HepG2 (cell line): ENCODE results near the gene PRR11. TPM values are rescaled to one million over a fixed set of nuclear protein-coding genes. Genes with fewer than 3 reads are reported as not detected.

Experiments used
- ARID4A ChIP-seq: sonication (generic); formaldehyde crosslinking; IDR thresholded peaks from 2 replicates; pipeline ENCODE4 v1.5.0; 2020; ENCODE audit warnings: mild to moderate bottlenecking, missing genetic modification reagents, borderline replicate concordance
- DRAP1 ChIP-seq: IDR thresholded peaks from 2 replicates; pipeline ENCODE4 v1.6.1; 2016; ENCODE audit warnings: missing genetic modification reagents, missing compliant biosample characterization
- ETV5 ChIP-seq: IDR thresholded peaks from 2 replicates; pipeline ENCODE4 v1.6.1; 2018; ENCODE audit warnings: missing biosample characterization, missing genetic modification reagents, inconsistent platforms, borderline replicate concordance
- GABPA ChIP-seq, 2 experiments: IDR thresholded peaks; 2 replicates each; pipeline ENCODE4 v1.6.1; 2011 to 2016; ENCODE audit warnings: low read depth in 2 of 2, low read length in 1 of 2, missing biosample characterization in 1 of 2, missing genetic modification characterization in 1 of 2
- HDAC2 ChIP-seq: sonication (generic); formaldehyde crosslinking; IDR thresholded peaks from 2 replicates; pipeline ENCODE4 v1.4.0; 2020; ENCODE audit warnings: missing genetic modification reagents
- HNRNPH1 ChIP-seq: fragments of 200-400 bp; formaldehyde crosslinking; optimal IDR thresholded peaks from 2 replicates; pipeline ENCODE3; 2017; ENCODE audit warnings: mild to moderate bottlenecking, low read depth, low read length
- HNRNPL ChIP-seq: fragments of 200-400 bp; formaldehyde crosslinking; IDR thresholded peaks from 2 replicates; pipeline ENCODE4 v1.6.1; 2017; ENCODE audit warnings: mild to moderate bottlenecking, low read depth, low read length
- JUNB ChIP-seq: sonication (generic); formaldehyde crosslinking; IDR thresholded peaks from 2 replicates; pipeline ENCODE4 v1.8.0; 2022; ENCODE audit warnings: missing genetic modification reagents, mild to moderate bottlenecking, borderline replicate concordance
- KAT2B ChIP-seq: fragments of 150-350 bp; IDR thresholded peaks from 2 replicates; pipeline ENCODE4 v1.6.1; 2014; ENCODE audit warnings: low read depth, low read length, borderline replicate concordance
- MAZ ChIP-seq, 2 experiments: sonication (generic) in 1 of 2; formaldehyde crosslinking in 1 of 2; IDR thresholded peaks; 2 replicates each; pipeline versions ENCODE4 v1.5.0 to v1.6.1; 2012 to 2020; ENCODE audit warnings: low read depth in 2 of 2, mild to moderate bottlenecking in 2 of 2, borderline replicate concordance in 1 of 2, improper control_type of control experiment in 1 of 2, low read length in 1 of 2, missing genetic modification reagents in 1 of 2, moderate library complexity in 1 of 2
- MXD1 ChIP-seq: sonication (generic); formaldehyde crosslinking; IDR thresholded peaks from 2 replicates; pipeline ENCODE4 v1.4.0; 2020; ENCODE audit warnings: mild to moderate bottlenecking, missing genetic modification reagents
- PCBP2 ChIP-seq: fragments of 200-400 bp; formaldehyde crosslinking; optimal IDR thresholded peaks from 2 replicates; pipeline ENCODE3; 2018; ENCODE audit warnings: low read length, low read depth; ENCODE audit not compliant: poor library complexity, severe bottlenecking
- POLR2A ChIP-seq, 2 experiments: IDR thresholded peaks; 2 replicates each; pipeline ENCODE4 v1.6.1; 2011; ENCODE audit warnings: low read depth in 2 of 2, low read length in 2 of 2, mild to moderate bottlenecking in 1 of 2, moderate library complexity in 1 of 2; ENCODE audit not compliant: insufficient read depth in 1 of 2
- POLR2AphosphoS5 ChIP-seq: IDR thresholded peaks from 2 replicates; pipeline ENCODE4 v1.6.1; 2012; ENCODE audit warnings: low read depth, low read length
- RARA ChIP-seq: IDR thresholded peaks from 2 replicates; pipeline ENCODE4 v1.6.1; 2016; ENCODE audit warnings: missing genetic modification reagents, missing compliant biosample characterization
- SAP130 ChIP-seq: IDR thresholded peaks from 2 replicates; pipeline ENCODE4 v1.6.1; 2016; ENCODE audit warnings: low read depth
- SMC3 ChIP-seq: IDR thresholded peaks from 2 replicates; pipeline ENCODE4 v1.6.1; 2011; ENCODE audit warnings: low read length, improper control_type of control experiment
- ZMAT5 ChIP-seq: sonication (generic); formaldehyde crosslinking; IDR thresholded peaks from 2 replicates; pipeline ENCODE4 v1.5.0; 2020; ENCODE audit warnings: mild to moderate bottlenecking, low read depth, missing genetic modification reagents, borderline replicate concordance
- ZNF10 ChIP-seq: sonication (generic); formaldehyde crosslinking; IDR thresholded peaks from 2 replicates; pipeline ENCODE4 v1.4.0; 2020; ENCODE audit warnings: mild to moderate bottlenecking, low read depth, missing genetic modification reagents, borderline replicate concordance
- ZNF333 ChIP-seq: sonication (generic); formaldehyde crosslinking; IDR thresholded peaks from 2 replicates; pipeline ENCODE4 v1.4.0; 2020; ENCODE audit warnings: mild to moderate bottlenecking, missing genetic modification reagents, borderline replicate concordance
- ZNF605 ChIP-seq: sonication (generic); formaldehyde crosslinking; IDR thresholded peaks from 2 replicates; pipeline ENCODE4 v1.8.0; 2022; ENCODE audit warnings: mild to moderate bottlenecking, missing genetic modification reagents
- ZNF891 ChIP-seq: sonication (generic); formaldehyde crosslinking; IDR thresholded peaks from 2 replicates; pipeline ENCODE4 v1.5.0; 2020; ENCODE audit warnings: mild to moderate bottlenecking, missing genetic modification reagents
- polyA plus RNA-seq, 8 experiments: library from polyadenylated mRNA; depleted of rRNA in 3 of 8; stranded (reverse) in 7 of 8; unstranded in 1 of 8; fragments of >200 nt; fragmentation: Illumina TruSeq in 4 of 8; extraction: Trizol in 4 of 8; gene quantifications; 2 replicates each; pipeline versions ENCODE4 v1.2.1 to v1.2.3, GENCODE V29; 2011 to 2016; ENCODE audit warnings: low read depth in 4 of 8, missing spikeins in 1 of 8, mixed read lengths in 1 of 8; ENCODE audit not compliant: insufficient read depth in 1 of 8
- total RNA-seq, 5 experiments: library from RNA; depleted of rRNA; stranded (reverse); fragments of >200 nt; fragmentation: Illumina TruSeq; extraction: Trizol; gene quantifications; 2 replicates each; pipeline ENCODE4 v1.2.3, GENCODE V29; 2016; ENCODE audit warnings: low read depth in 1 of 5

PRR11 gene
- total and polyA plus RNA-seq, 2 of the 13 experiments (the other 11 are each of a cell fraction or from before 2014, with no cell fraction given), result 35.7 to 39.2 TPM

GRCh38 chr17:59220328-59221158 is 65.0 kb downstream of the PRR11 start, which contains the start of gene GDPD1 (continued):
- no peak for TF ChIP-seq KAT2B
- TF ChIP-seq HDAC2, result peak; percentile 80
- peak; percentile 61; the same call in 1 of the 2 replicates for TF ChIP-seq ETV5 (CRISPR knock-in tag)
- TF ChIP-seq ZNF605 (CRISPR knock-in tag), result no peak
- no peak; the same call in 1 of the 2 replicates for TF ChIP-seq SMC3
- TF ChIP-seq ZNF333 (CRISPR knock-in tag), result peak; percentile 41; the same call in 1 of the 2 replicates
- TF ChIP-seq MAZ (IDR thresholded peaks at IDR 0.05; ENCODE audit: borderline replicate concordance, low read depth, low read length), result 0 out of 2 replicates have a peak, but pooled peaks have one; percentile 22
- 0 out of 2 replicates have a peak, but pooled peaks have one; percentile 60 for TF ChIP-seq MAZ (CRISPR knock-in tag; IDR thresholded peaks at IDR 0.05; ENCODE audit: low read depth)
- TF ChIP-seq PCBP2, result no peak
- TF ChIP-seq HNRNPL, result no peak
- TF ChIP-seq ZMAT5, result no peak
- TF ChIP-seq JUNB (CRISPR knock-in tag), result no peak
- peak; percentile 96 for TF ChIP-seq POLR2AphosphoS5
- no peak for TF ChIP-seq ZNF10 (CRISPR knock-in tag)
- TF ChIP-seq RARA (CRISPR knock-in tag), result peak; percentile 25; the same call in 1 of the 2 replicates
- TF ChIP-seq SAP130 (CRISPR knock-in tag), result peak; percentile 75
- TF ChIP-seq HNRNPH1, result no peak
- TF ChIP-seq MXD1 (CRISPR knock-in tag), result no peak; the same call in 1 of the 2 replicates
- TF ChIP-seq ARID4A, result peak; percentile 75
- no peak for TF ChIP-seq GABPA (IDR thresholded peaks at IDR 0.05; ENCODE audit: low read depth, low read length)
- TF ChIP-seq GABPA (CRISPR knock-in tag; IDR thresholded peaks at IDR 0.05; ENCODE audit: low read depth), result no peak
- TF ChIP-seq ZNF891, result peak; percentile 69; the same call in 1 of the 2 replicates
- peak; percentile 64 to 90 for TF ChIP-seq POLR2A (IDR thresholded peaks at IDR 0.05; ENCODE audit: insufficient read depth in 1 of 2, low read depth in 2 of 2, low read length in 2 of 2)
- peak; percentile 88 for TF ChIP-seq DRAP1
